ENCODE measurements around the gene LARP7.
"Not testable (repeated sequence)": the region's sequence is repeated elsewhere in the genome, so short reads cannot be mapped to it uniquely, and the experiment has no call there.

The LARP7 gene

GRCh38 chr4:112636688-112637551, at the start of gene LARP7, which contains the start of gene ZGRF1:
Gene LARP7, plus strand, starts transcription at chr4:112637143. Its CDS starts 7,527 bp downstream, at chr4:112644670.
Gene ZGRF1, minus strand, starts transcription at chr4:112636909. Its CDS starts 3,733 bp downstream, at chr4:112633176.
- TF ChIP-seq, protein P1, sequence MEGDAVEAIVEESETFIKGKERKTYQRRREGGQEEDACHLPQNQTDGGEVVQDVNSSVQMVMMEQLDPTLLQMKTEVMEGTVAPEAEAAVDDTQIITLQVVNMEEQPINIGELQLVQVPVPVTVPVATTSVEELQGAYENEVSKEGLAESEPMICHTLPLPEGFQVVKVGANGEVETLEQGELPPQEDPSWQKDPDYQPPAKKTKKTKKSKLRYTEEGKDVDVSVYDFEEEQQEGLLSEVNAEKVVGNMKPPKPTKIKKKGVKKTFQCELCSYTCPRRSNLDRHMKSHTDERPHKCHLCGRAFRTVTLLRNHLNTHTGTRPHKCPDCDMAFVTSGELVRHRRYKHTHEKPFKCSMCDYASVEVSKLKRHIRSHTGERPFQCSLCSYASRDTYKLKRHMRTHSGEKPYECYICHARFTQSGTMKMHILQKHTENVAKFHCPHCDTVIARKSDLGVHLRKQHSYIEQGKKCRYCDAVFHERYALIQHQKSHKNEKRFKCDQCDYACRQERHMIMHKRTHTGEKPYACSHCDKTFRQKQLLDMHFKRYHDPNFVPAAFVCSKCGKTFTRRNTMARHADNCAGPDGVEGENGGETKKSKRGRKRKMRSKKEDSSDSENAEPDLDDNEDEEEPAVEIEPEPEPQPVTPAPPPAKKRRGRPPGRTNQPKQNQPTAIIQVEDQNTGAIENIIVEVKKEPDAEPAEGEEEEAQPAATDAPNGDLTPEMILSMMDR (IDR thresholded peaks at IDR 0.05; ENCODE audit: low read depth, low read length): peak; percentile 87
- peak within 1 kb of the TSS; percentile 78 for H3K4me3 ChIP-seq (ENCODE audit: low read depth, low read length)

DNA sequence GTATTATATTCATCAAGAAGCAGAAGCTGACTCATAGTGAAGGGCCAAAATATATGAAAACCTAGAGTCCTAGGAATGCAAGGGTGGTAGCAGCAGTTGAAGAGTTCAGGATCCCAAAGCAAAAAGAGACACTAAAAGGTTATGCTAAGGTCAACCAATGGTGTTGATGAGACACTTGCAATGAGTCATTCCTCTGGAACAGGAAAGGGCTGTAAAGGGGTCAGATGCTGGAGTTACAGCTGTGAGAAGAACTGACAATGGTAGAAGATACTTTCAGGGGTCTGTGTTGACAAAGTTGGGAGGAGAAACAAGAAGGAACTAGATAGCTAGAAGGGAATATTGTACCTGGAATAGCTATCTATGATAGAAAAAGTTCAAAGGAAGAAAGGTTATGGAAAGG, 47.7 kb upstream of the LARP7 start:
- H3K4me3 ChIP-seq (ENCODE audit: low read depth, low read length): no peak overlapping the region
- TF ChIP-seq, protein P1 (IDR thresholded peaks at IDR 0.05; ENCODE audit: low read depth, low read length): no peak

GRCh38 chr4:112591593-112591992, 45.4 kb upstream of the LARP7 start:
- TF ChIP-seq, protein P1 (IDR thresholded peaks at IDR 0.05; ENCODE audit: low read depth, low read length): no peak
- no peak overlapping the region for H3K4me3 ChIP-seq (ENCODE audit: low read depth, low read length)

- no peak overlapping the region for H3K4me3 ChIP-seq (ENCODE audit: low read depth, low read length)
- TF ChIP-seq, protein P1 (IDR thresholded peaks at IDR 0.05; ENCODE audit: low read depth, low read length): no peak
These were observed 44.2 kb upstream of the LARP7 start for GRCh38 chr4:112592717-112593116.

GRCh38 chr4:112593438-112594133, 43.4 kb upstream of the LARP7 start:
- TF ChIP-seq, protein P1 (IDR thresholded peaks at IDR 0.05; ENCODE audit: low read depth, low read length): no peak

GRCh38 chr4:112594993-112595392, 42.0 kb upstream of the LARP7 start:
- TF ChIP-seq, protein P1 (IDR thresholded peaks at IDR 0.05; ENCODE audit: low read depth, low read length): no peak
- no peak overlapping the region for H3K4me3 ChIP-seq (ENCODE audit: low read depth, low read length)

More at GRCh38 chr4:112593438-112594133, 43.4 kb upstream of the LARP7 start:
- no peak overlapping the region for H3K4me3 ChIP-seq (ENCODE audit: low read depth, low read length)

- no peak overlapping the region for H3K4me3 ChIP-seq (ENCODE audit: low read depth, low read length)
- TF ChIP-seq, protein P1 (IDR thresholded peaks at IDR 0.05; ENCODE audit: low read depth, low read length): peak; percentile 45
These were observed 32.4 kb upstream of the LARP7 start for GRCh38 chr4:112604589-112604988.

- H3K4me3 ChIP-seq (ENCODE audit: low read depth, low read length): not testable (repeated sequence)
These were observed 24.1 kb upstream of the LARP7 start for GRCh38 chr4:112612814-112613213.

All from WI38 (cell line).